Neuronal stem cell (in vitro differentiated cells): ENCODE measurements around the gene AATF.
A peak's percentile ranks its signal among the peaks of the same experiment; 100 is the strongest.

Experiments used
- DNase-seq: peaks from one replicate; pipeline ENCODE4 v3.0.0-alpha.2; 2013; ENCODE audit warnings: low spot score
- H2AFZ ChIP-seq: one replicate; pipeline ENCODE4 v1.6.1; 2013; ENCODE audit warnings: mild to moderate bottlenecking, low read length, inconsistent platforms
- H2AK5ac ChIP-seq: 2 replicates; pipeline ENCODE4 v1.6.1; 2013; ENCODE audit warnings: low read depth, mild to moderate bottlenecking, inconsistent platforms, low read length, moderate library complexity, mixed read lengths
- H2BK120ac ChIP-seq: 2 replicates; pipeline ENCODE4 v1.6.1; 2013; ENCODE audit warnings: low read depth, mild to moderate bottlenecking, inconsistent platforms, low read length, moderate library complexity, mixed read lengths
- H2BK12ac ChIP-seq: one replicate; pipeline ENCODE4 v1.6.1; 2013; ENCODE audit warnings: low read length, inconsistent platforms
- H2BK15ac ChIP-seq: 2 replicates; pipeline ENCODE4 v1.6.1; 2013; ENCODE audit warnings: mild to moderate bottlenecking, low read length, inconsistent platforms, mixed read lengths
- H2BK5ac ChIP-seq: one replicate; pipeline ENCODE4 v1.6.1; 2013; ENCODE audit warnings: inconsistent platforms, mild to moderate bottlenecking, low read length, moderate library complexity
- H3K14ac ChIP-seq: one replicate; pipeline ENCODE4 v1.6.1; 2013; ENCODE audit warnings: low read length, inconsistent platforms
- H3K18ac ChIP-seq: 2 replicates; pipeline ENCODE4 v1.6.1; 2013; ENCODE audit warnings: low read length, inconsistent platforms
- H3K23ac ChIP-seq: 2 replicates; pipeline ENCODE4 v1.6.1; 2013; ENCODE audit warnings: low read depth, mild to moderate bottlenecking, mixed read lengths, low read length, inconsistent platforms; ENCODE audit not compliant: poor library complexity
- H3K27ac ChIP-seq: replicated peaks from 3 replicates; pipeline ENCODE4 v1.5.1; 2013; ENCODE audit warnings: low read length, inconsistent platforms
- H3K27me3 ChIP-seq, 3 experiments: 2 replicates each; pipeline ENCODE4 v1.6.1; 2013; ENCODE audit warnings: low read length in 3 of 3, mild to moderate bottlenecking in 2 of 3, inconsistent platforms in 1 of 3, low read depth in 1 of 3, mixed read lengths in 1 of 3, moderate library complexity in 1 of 3; ENCODE audit not compliant: control insufficient read depth in 3 of 3, insufficient read depth in 3 of 3
- H3K36me3 ChIP-seq, 2 donors: replicated peaks in 1 of 2; 2 replicates each; pipeline ENCODE4 v1.6.1; 2013; ENCODE audit warnings: low read length in 2 of 2; ENCODE audit not compliant: control insufficient read depth in 2 of 2, insufficient read depth in 2 of 2
- H3K4ac ChIP-seq: 2 replicates; pipeline ENCODE4 v1.6.1; 2013; ENCODE audit warnings: inconsistent platforms, mild to moderate bottlenecking, low read length, moderate library complexity
- H3K4me1 ChIP-seq, 2 donors: 1 replicate in 1 of 2; 2 replicates in 1 of 2; pipeline ENCODE4 v1.6.1; 2013; ENCODE audit warnings: low read length in 2 of 2, low read depth in 1 of 2; ENCODE audit not compliant: control insufficient read depth in 2 of 2, insufficient read depth in 1 of 2
- H3K4me2 ChIP-seq: one replicate; pipeline ENCODE4 v1.6.1; 2013; ENCODE audit warnings: mild to moderate bottlenecking, low read length, inconsistent platforms; ENCODE audit not compliant: insufficient read depth, poor library complexity, severe bottlenecking
- H3K4me3 ChIP-seq, 2 donors: 2 replicates each; pipeline ENCODE4 v1.5.1; 2013; ENCODE audit warnings: low read length in 2 of 2, mild to moderate bottlenecking in 2 of 2, inconsistent platforms in 1 of 2, moderate library complexity in 1 of 2
- H3K79me1 ChIP-seq: one replicate; pipeline ENCODE4 v1.6.1; 2013; ENCODE audit warnings: low read depth, mild to moderate bottlenecking, inconsistent platforms, low read length, moderate library complexity
- H3K9ac ChIP-seq: one replicate; pipeline ENCODE4 v1.6.1; 2013; ENCODE audit warnings: mild to moderate bottlenecking, low read depth, low read length, inconsistent platforms; ENCODE audit not compliant: poor library complexity
- H3K9me3 ChIP-seq, 2 donors: replicated peaks in 1 of 2; 2 replicates each; pipeline versions ENCODE3 to v1.6.1; 2013; ENCODE audit warnings: low read length in 2 of 2, mild to moderate bottlenecking in 2 of 2, inconsistent platforms in 1 of 2, low read depth in 1 of 2, mixed read lengths in 1 of 2, moderate library complexity in 1 of 2; ENCODE audit not compliant: control insufficient read depth in 2 of 2, insufficient read depth in 1 of 2
- H4K8ac ChIP-seq: one replicate; pipeline ENCODE4 v1.6.1; 2013; ENCODE audit warnings: low read depth, mild to moderate bottlenecking, inconsistent platforms, low read length, moderate library complexity
- H4K91ac ChIP-seq: one replicate; pipeline ENCODE4 v1.6.1; 2013; ENCODE audit warnings: low read length, low read depth, mild to moderate bottlenecking, inconsistent platforms; ENCODE audit not compliant: poor library complexity
- WGBS, 2 donors: extraction: QIAGEN DNeasy Blood & Tissue Kit; methylation state at CpG; one replicate each; pipeline ENCODE4 v1.1.7; 2013; ENCODE audit warnings: missing lambda C conversion rate in 2 of 2, mixed read lengths in 1 of 2; ENCODE audit not compliant: insufficient read length in 2 of 2, insufficient replicate concordance in 1 of 2; ENCODE audit errors: extremely low coverage in 2 of 2; 5-methylcytosine and 5-hydroxymethylcytosine counted together

Gene AATF

GRCh38 chr17:36942631-36943125, 6.1 kb upstream of the AATF start:
- no CpG with 5 or more reads among the region's 59 CpGs for WGBS, 2 donors
- Histone ChIP-seq H4K91ac (no peak overlapping the region), H3K36me3 (no peaks in the 10 kb centered on the region), H3K27ac (no peak overlapping the region), H2AK5ac (peak overlapping the region; percentile 70), H4K8ac (peak overlapping the region; percentile 73), H2BK15ac (peak overlapping the region; percentile 16), H3K14ac (no peak overlapping the region), H2BK120ac (no peak overlapping the region), H3K27me3 (peaks cover 73 to 100% (median 92%) of the 10 kb centered on the region in 3 experiments), H2BK12ac (peak overlapping the region; percentile 24), H3K79me1 (no peaks in the 10 kb centered on the region), H3K4me2 (peak overlapping the region; percentile 63), H2AFZ (peak overlapping the region; percentile 86), H3K4me1 (peaks cover 6 to 11% of the 10 kb centered on the region in 2 donors), H3K4ac (no peak overlapping the region), H3K9me3 (peaks cover 0 to 4% of the 10 kb centered on the region in 2 donors), H3K9ac (peak overlapping the region; percentile 12), H3K18ac (peak overlapping the region; percentile 75), H2BK5ac (no peak overlapping the region), H3K23ac (peak overlapping the region; percentile 90), H3K4me3 (peak overlapping the region in 1 of 2 donors; percentile 23)
- no peak for DNase-seq

GRCh38 chr17:36943250-36944191, 5.2 kb upstream of the AATF start:
- no peak overlapping the region for H3K4ac ChIP-seq
- H2BK15ac ChIP-seq, result no peak overlapping the region
- no peak overlapping the region for H2BK120ac ChIP-seq
- peaks cover 67 to 97% (median 91%) of the 10 kb centered on the region in 3 experiments for H3K27me3 ChIP-seq
- H3K4me1 ChIP-seq, result peaks cover 2 to 6% of the 10 kb centered on the region in 2 donors
- H3K36me3 ChIP-seq, result no peaks in the 10 kb centered on the region
- no peak overlapping the region for H3K4me2 ChIP-seq
- H2AK5ac ChIP-seq, result no peak overlapping the region
- H4K8ac ChIP-seq, result no peak overlapping the region
- DNase-seq, result no peak
- H3K9ac ChIP-seq, result no peak overlapping the region
- H2AFZ ChIP-seq, result no peak overlapping the region
- H3K23ac ChIP-seq, result no peak overlapping the region
- H2BK12ac ChIP-seq, result no peak overlapping the region
- H3K14ac ChIP-seq, result no peak overlapping the region
- H3K27ac ChIP-seq, result no peak overlapping the region
- no peak overlapping the region for H2BK5ac ChIP-seq
- no peak overlapping the region for H4K91ac ChIP-seq
- peaks cover 0 to 6% of the 10 kb centered on the region in 2 donors for H3K9me3 ChIP-seq
- H3K79me1 ChIP-seq, result no peaks in the 10 kb centered on the region
- H3K18ac ChIP-seq, result peak overlapping the region; percentile 52
- no peak overlapping the region for H3K4me3 ChIP-seq
- no CpG with 5 or more reads among the region's 44 CpGs for whole genome bisulfite sequencing, 2 donors

- Histone ChIP-seq H2BK5ac (no peak overlapping the region), H3K14ac (no peak overlapping the region), H2BK12ac (no peak overlapping the region), H3K9ac (no peak overlapping the region), H2AK5ac (no peak overlapping the region), H3K9me3 (peaks cover 0 to 6% of the 10 kb centered on the region in 2 donors), H2BK120ac (no peak overlapping the region), H3K4me2 (no peak overlapping the region), H3K4me1 (peaks cover 0 to under 1% of the 10 kb centered on the region in 2 donors), H3K36me3 (no peaks in the 10 kb centered on the region), H3K27me3 (peaks cover 57 to 87% (median 81%) of the 10 kb centered on the region in 3 experiments), H3K23ac (no peak overlapping the region), H3K18ac (no peak overlapping the region), H2BK15ac (no peak overlapping the region), H4K91ac (no peak overlapping the region), H3K4ac (no peak overlapping the region), H3K27ac (no peak overlapping the region), H3K79me1 (no peaks in the 10 kb centered on the region), H2AFZ (no peak overlapping the region), H4K8ac (no peak overlapping the region), H3K4me3 (no peak overlapping the region)
- no CpG with 5 or more reads among the region's 1 CpG for WGBS, 2 donors
- DNase-seq, result no peak
Observed at GRCh38 chr17:36944553-36944952, 4.2 kb upstream of the AATF start.

- no peak overlapping the region for H2BK120ac ChIP-seq
- no peaks in the 10 kb centered on the region for H3K79me1 ChIP-seq
- no peak overlapping the region for H4K8ac ChIP-seq
- no CpG with 5 or more reads among the region's 1 CpG for WGBS, 2 donors
- H3K9me3 ChIP-seq, result peaks cover 0 to 6% of the 10 kb centered on the region in 2 donors
- no peak overlapping the region for H2AFZ ChIP-seq
- H3K9ac ChIP-seq, result no peak overlapping the region
- no peak overlapping the region for H2BK12ac ChIP-seq
- H4K91ac ChIP-seq, result no peak overlapping the region
- peaks cover 53 to 81% (median 75%) of the 10 kb centered on the region in 3 experiments for H3K27me3 ChIP-seq
- H2BK5ac ChIP-seq, result no peak overlapping the region
- H3K27ac ChIP-seq, result no peak overlapping the region
- no peak overlapping the region for H3K4me3 ChIP-seq
- peaks cover 2% of the 10 kb centered on the region in 2 donors for H3K4me1 ChIP-seq
- no peaks in the 10 kb centered on the region for H3K36me3 ChIP-seq
- no peak overlapping the region for H2BK15ac ChIP-seq
- no peak overlapping the region for H3K4ac ChIP-seq
- no peak for DNase-seq
- no peak overlapping the region for H3K18ac ChIP-seq
- H3K14ac ChIP-seq, result no peak overlapping the region
- no peak overlapping the region for H2AK5ac ChIP-seq
- H3K23ac ChIP-seq, result no peak overlapping the region
- no peak overlapping the region for H3K4me2 ChIP-seq
Observed at GRCh38 chr17:36945140-36945539, 3.6 kb upstream of the AATF start.
